H1 (cell line): ENCODE results near the gene ARHGEF16. TPM values are rescaled to one million over a fixed set of nuclear protein-coding genes. Genes with fewer than 3 reads are reported as not detected.

Experiments
- CTCF ChIA-PET: fragments of 300-600 bp; sonication (Branson Sonifier 250); formaldehyde crosslinking; loops from one replicate; lab custom pipeline; 2021; ENCODE audit not compliant: partially characterized antibody; lab: Charles Lee
- POLR2A ChIA-PET: fragments of 300-600 bp; sonication (Branson Sonifier 250); formaldehyde crosslinking; loops from one replicate; lab custom pipeline; 2021; ENCODE audit warnings: inconsistent platforms; ENCODE audit not compliant: partially characterized antibody; lab: Charles Lee
- DNase-seq, 2 experiments: peaks; one replicate each; pipeline versions ENCODE4 v3.0.0 to v3.0.0-alpha.2; 2010 to 2022; ENCODE audit warnings: low spot score in 2 of 2, low read depth in 1 of 2, mixed read lengths in 1 of 2
- FAIRE-seq: peaks from 2 replicates; lab custom pipeline; 2011; peaks lifted over from hg19 to GRCh38; lab: Jason Lieb, UNC
- H2AFZ ChIP-seq: 2 replicates; pipeline ENCODE4 v1.8.1; 2012; ENCODE audit warnings: low read length, inconsistent platforms
- H2AK5ac ChIP-seq: 2 replicates; pipeline ENCODE4 v1.6.1; 2013; ENCODE audit warnings: low read depth, low read length
- H2BK120ac ChIP-seq: replicated peaks from 2 replicates; pipeline ENCODE3; 2013; ENCODE audit warnings: low read depth, low read length, inconsistent platforms
- H2BK12ac ChIP-seq: 2 replicates; pipeline ENCODE4 v1.6.1; 2013; ENCODE audit warnings: low read depth, low read length
- H2BK15ac ChIP-seq: 2 replicates; pipeline ENCODE4 v1.6.1; 2013; ENCODE audit warnings: low read length
- H2BK20ac ChIP-seq: 2 replicates; pipeline ENCODE4 v1.6.1; 2013; ENCODE audit warnings: low read length
- H2BK5ac ChIP-seq: 2 replicates; pipeline ENCODE4 v1.6.1; 2013; ENCODE audit warnings: low read depth, low read length
- H3K14ac ChIP-seq: 2 replicates; pipeline ENCODE4 v1.6.1; 2013; ENCODE audit warnings: inconsistent platforms; ENCODE audit not compliant: insufficient read length
- H3K18ac ChIP-seq: 2 replicates; pipeline ENCODE4 v1.6.1; 2013; ENCODE audit warnings: low read length; ENCODE audit errors: extremely low read depth
- H3K23ac ChIP-seq: 2 replicates; pipeline ENCODE4 v1.6.1; 2013; ENCODE audit warnings: inconsistent platforms; ENCODE audit not compliant: insufficient read length
- H3K23me2 ChIP-seq: 2 replicates; pipeline ENCODE4 v1.6.1; 2013; ENCODE audit warnings: low read depth, low read length
- H3K27ac ChIP-seq: 2 replicates; pipeline ENCODE4 v1.6.1; 2011; ENCODE audit warnings: low read depth, low read length, inconsistent platforms
- H3K27me3 ChIP-seq, 4 experiments: replicated peaks in 1 of 4; 1 replicate in 1 of 4; 2 replicates in 3 of 4; pipeline versions ENCODE4 v1.6.1 to v1.8.1; 2011 to 2013; ENCODE audit warnings: low read length in 3 of 4, mild to moderate bottlenecking in 3 of 4, inconsistent platforms in 2 of 4, mixed read lengths in 2 of 4, moderate library complexity in 1 of 4; ENCODE audit not compliant: control insufficient read depth in 3 of 4, insufficient read depth in 3 of 4; ENCODE audit errors: extremely low read depth in 1 of 4
- H3K36me3 ChIP-seq, 4 experiments: 2 replicates each; pipeline versions ENCODE4 v1.6.1 to v1.8.1; 2011 to 2013; ENCODE audit warnings: mild to moderate bottlenecking in 4 of 4, low read length in 3 of 4, moderate library complexity in 2 of 4, control low read depth in 1 of 4, inconsistent platforms in 1 of 4; ENCODE audit not compliant: insufficient read depth in 4 of 4, control insufficient read depth in 2 of 4
- H3K4ac ChIP-seq: replicated peaks from 2 replicates; pipeline ENCODE3; 2013; ENCODE audit warnings: low read length, low read depth, mixed read lengths, inconsistent platforms; ENCODE audit not compliant: insufficient read length
- H3K4me1 ChIP-seq, 4 experiments: replicated peaks in 1 of 4; 1 replicate in 1 of 4; 2 replicates in 3 of 4; pipeline versions ENCODE4 v1.6.1 to v1.8.1; 2011 to 2013; ENCODE audit warnings: low read length in 3 of 4, inconsistent platforms in 2 of 4, mixed read lengths in 1 of 4; ENCODE audit not compliant: insufficient read depth in 4 of 4, control insufficient read depth in 3 of 4
- H3K4me2 ChIP-seq, 2 experiments: 2 replicates each; pipeline versions ENCODE4 v1.6.1 to v1.8.1; 2011 to 2013; ENCODE audit warnings: low read depth in 2 of 2, low read length in 2 of 2, control low read depth in 1 of 2, inconsistent platforms in 1 of 2, mild to moderate bottlenecking in 1 of 2; ENCODE audit not compliant: insufficient read depth in 1 of 2
- H3K4me3 ChIP-seq, 4 experiments: fragments of 200-600, 300-600 bp in 1 of 4; sonication (generic), shearing (Covaris generic), sonication (Bioruptor Twin) in 1 of 4; 2 replicates each; pipeline versions ENCODE4 v1.5.1 to v1.8.1; 2011 to 2016; ENCODE audit warnings: low read length in 4 of 4, low read depth in 3 of 4, control low read depth in 2 of 4, inconsistent platforms in 2 of 4, mild to moderate bottlenecking in 2 of 4, mixed read lengths in 1 of 4, moderate library complexity in 1 of 4; ENCODE audit not compliant: insufficient read depth in 2 of 4; ENCODE audit errors: extremely low read depth in 1 of 4
- H3K56ac ChIP-seq: replicated peaks from 2 replicates; pipeline ENCODE3; 2013; ENCODE audit warnings: low read depth, mild to moderate bottlenecking, mixed read lengths, low read length, inconsistent platforms; ENCODE audit not compliant: insufficient read length
- H3K79me1 ChIP-seq: 2 replicates; pipeline ENCODE4 v1.6.1; 2013; ENCODE audit warnings: low read depth, low read length, control low read depth
- H3K79me2 ChIP-seq, 2 experiments: 2 replicates each; pipeline versions ENCODE4 v1.6.1 to v1.8.1; 2012 to 2013; ENCODE audit warnings: low read length in 2 of 2, mild to moderate bottlenecking in 2 of 2, inconsistent platforms in 1 of 2; ENCODE audit not compliant: insufficient read depth in 2 of 2, control insufficient read depth in 1 of 2
- H3K9ac ChIP-seq, 4 experiments: replicated peaks in 1 of 4; 1 replicate in 1 of 4; 2 replicates in 3 of 4; pipeline versions ENCODE4 v1.6.1 to v1.8.1; 2011 to 2013; ENCODE audit warnings: low read depth in 3 of 4, low read length in 3 of 4, control low read depth in 2 of 4, mild to moderate bottlenecking in 2 of 4, moderate library complexity in 2 of 4, inconsistent platforms in 1 of 4; ENCODE audit errors: extremely low read depth in 1 of 4
- H3K9me3 ChIP-seq, 2 experiments: 2 replicates each; pipeline versions ENCODE4 v1.6.1 to v1.8.1; 2012 to 2013; ENCODE audit warnings: mild to moderate bottlenecking in 2 of 2, moderate library complexity in 2 of 2, control low read depth in 1 of 2, inconsistent platforms in 1 of 2, low read depth in 1 of 2, low read length in 1 of 2, mixed read lengths in 1 of 2; ENCODE audit not compliant: insufficient read depth in 2 of 2
- H4K20me1 ChIP-seq, 2 experiments: replicated peaks in 1 of 2; 2 replicates each; pipeline versions ENCODE3 to v1.8.1; 2011 to 2013; ENCODE audit warnings: inconsistent platforms in 2 of 2, low read length in 2 of 2, mild to moderate bottlenecking in 1 of 2; ENCODE audit not compliant: insufficient read depth in 2 of 2, control insufficient read depth in 1 of 2
- H4K5ac ChIP-seq: 2 replicates; pipeline ENCODE4 v1.6.1; 2013; ENCODE audit warnings: low read length, low read depth, mixed read lengths, inconsistent platforms; ENCODE audit not compliant: insufficient read length
- H4K8ac ChIP-seq: 2 replicates; pipeline ENCODE4 v1.8.0; 2013; ENCODE audit warnings: mild to moderate bottlenecking, moderate library complexity, low read length, inconsistent platforms; ENCODE audit not compliant: insufficient read depth; ENCODE audit errors: extremely low read depth
- H4K91ac ChIP-seq: replicated peaks from 2 replicates; pipeline ENCODE3; 2013; ENCODE audit warnings: low read length, mixed read lengths, inconsistent platforms; ENCODE audit not compliant: insufficient read length
- CHD1 ChIP-seq: IDR thresholded peaks from 2 replicates; pipeline ENCODE4 v1.6.1; 2012; ENCODE audit warnings: low read depth, low read length, improper control_type of control experiment
- CTBP2 ChIP-seq: IDR thresholded peaks from 2 replicates; pipeline ENCODE4 v1.7.0; 2011; ENCODE audit warnings: borderline replicate concordance, mild to moderate bottlenecking, moderate library complexity, mixed read lengths, low read length; ENCODE audit not compliant: insufficient read depth, insufficient read length
- EP300 ChIP-seq, 2 experiments: IDR thresholded peaks; 1 replicate in 1 of 2; 2 replicates in 1 of 2; pipeline ENCODE4 v1.6.1; 2011 to 2012; ENCODE audit warnings: low read depth in 2 of 2, low read length in 2 of 2, mild to moderate bottlenecking in 2 of 2, borderline replicate concordance in 1 of 2, inconsistent platforms in 1 of 2, moderate library complexity in 1 of 2
- EZH2 ChIP-seq: fragments of 200-600 bp; sonication (generic); IDR thresholded peaks from 2 replicates; pipeline ENCODE4 v1.7.1; 2012; ENCODE audit warnings: low read depth, mild to moderate bottlenecking, moderate library complexity, low read length, inconsistent platforms; ENCODE audit not compliant: severe bottlenecking
- GABPA ChIP-seq: IDR thresholded peaks from 2 replicates; pipeline ENCODE4 v1.6.1; 2011; ENCODE audit warnings: mild to moderate bottlenecking, low read length, moderate library complexity, borderline replicate concordance; ENCODE audit not compliant: insufficient read depth
- JUN ChIP-seq: IDR thresholded peaks from 2 replicates; pipeline ENCODE4 v1.6.1; 2011; ENCODE audit warnings: low read depth, mild to moderate bottlenecking, improper control_type of control experiment, low read length
- KDM5A ChIP-seq: fragments of 200-600 bp; IDR thresholded peaks from 2 replicates; pipeline ENCODE4 v1.7.1; 2012; ENCODE audit warnings: mild to moderate bottlenecking, low read length, inconsistent platforms, mixed read lengths
- MAFK ChIP-seq: IDR thresholded peaks from 2 replicates; pipeline ENCODE4 v1.6.1; 2012; ENCODE audit warnings: low read depth, mild to moderate bottlenecking, improper control_type of control experiment, low read length
- POLR2AphosphoS5 ChIP-seq: IDR thresholded peaks from 2 replicates; pipeline ENCODE4 v1.6.1; 2011; ENCODE audit warnings: low read depth, low read length
- SP1 ChIP-seq: IDR thresholded peaks from 2 replicates; pipeline ENCODE4 v1.6.1; 2011; ENCODE audit warnings: low read depth, low read length
- SRF ChIP-seq: IDR thresholded peaks from 2 replicates; pipeline ENCODE4 v1.6.1; 2011; ENCODE audit warnings: mild to moderate bottlenecking, low read depth, low read length, moderate library complexity
- WGBS, 2 experiments: shearing (Covaris generic) in 1 of 2; methylation state at CpG; one replicate each; pipeline versions ENCODE4 v1.1.6 to v1.1.7; 2013 to 2015; ENCODE audit warnings: low lambda C conversion rate in 2 of 2, mixed read lengths in 2 of 2, inconsistent platforms in 1 of 2, low coverage in 1 of 2, missing lambda C conversion rate in 1 of 2; ENCODE audit not compliant: insufficient replicate concordance in 2 of 2, insufficient coverage in 1 of 2, insufficient read length in 1 of 2; ENCODE audit errors: extremely low coverage in 1 of 2, missing lambda C conversion rate in 1 of 2; 5-methylcytosine and 5-hydroxymethylcytosine counted together
- polyA plus RNA-seq, 7 experiments: library from polyadenylated mRNA; depleted of rRNA in 3 of 7; stranded (reverse) in 5 of 7; unstranded in 2 of 7; fragments of >200 nt in 5 of 7; fragments of 200-250 nt in 2 of 7; gene quantifications; 1 replicate in 5 of 7; 2 replicates in 1 of 7; 4 replicates in 1 of 7; pipeline versions ENCODE4 v1.2.1 to v1.2.3, GENCODE V29; 2011 to 2013; ENCODE audit warnings: missing spikeins in 2 of 7, mixed read lengths in 2 of 7
- total RNA-seq: library from RNA; stranded (reverse); fragmentation: NEBNext Ultra II Directional; extraction: Animal tissue kit (Norgen Biotek cat#: 25700); gene quantifications from 2 replicates; pipeline ENCODE4 v1.2.1, GENCODE V29; 2021

Gene ARHGEF16
- total and polyA plus RNA-seq, 2 of the 8 experiments (the other 6 are each of a cell fraction or from before 2014, with no cell fraction given): 18.3 to 20.7 TPM

DNA sequence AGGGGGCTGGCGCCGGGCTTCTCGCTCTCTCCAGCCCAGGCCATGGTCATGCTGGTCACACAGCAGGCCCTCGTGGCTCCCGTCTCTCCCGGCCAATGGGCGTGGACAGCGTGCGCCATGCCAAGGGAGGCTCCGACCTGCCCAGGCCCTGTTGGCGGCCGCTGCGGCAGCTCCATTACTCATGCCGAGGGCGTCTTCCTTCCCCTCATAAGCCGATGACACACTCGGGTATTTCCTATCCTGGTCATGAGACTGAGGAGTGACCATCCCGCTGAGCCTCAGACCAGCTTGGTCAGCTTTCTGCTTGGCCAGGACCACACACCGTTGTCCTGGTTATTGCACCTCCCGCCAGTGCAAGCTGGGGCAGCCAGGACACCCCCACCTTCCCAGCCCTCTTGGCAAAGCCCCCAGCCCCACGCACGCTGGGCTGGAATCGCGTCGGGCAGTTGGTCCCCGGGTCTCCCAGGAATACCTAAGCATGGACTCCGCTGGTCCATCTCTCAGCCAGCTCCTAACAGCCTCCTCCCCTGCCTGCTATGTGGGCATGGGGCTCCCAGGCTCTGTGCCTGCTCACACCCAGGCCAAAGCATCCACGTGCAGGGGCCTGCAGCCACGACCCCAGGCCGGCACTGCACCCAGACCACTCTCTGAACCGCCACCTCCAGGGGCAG, 49.8 kb downstream of the ARHGEF16 start:
- CTCF ChIA-PET: interaction anchor here (0.5 to 2.8 kb wide), 13 partner anchors 11 to 116 kb away, joined by 3 to 12 read pairs (median 4); no protein-coding TSS in a partner anchor
- Histone ChIP-seq H4K5ac (no peak overlapping the region), H2BK12ac (no peak overlapping the region), H3K4ac (no peak overlapping the region), H2BK120ac (no peak overlapping the region), H2AK5ac (no peak overlapping the region), H2BK15ac (no peak overlapping the region), H4K8ac (no peak overlapping the region), H2BK5ac (no peak overlapping the region), H3K4me2 (no peak overlapping the region), H3K14ac (no peak overlapping the region), H2AFZ (no peak overlapping the region), H3K23me2 (no peaks in the 10 kb centered on the region), H3K79me1 (no peaks in the 10 kb centered on the region; the same call in 1 of the 2 replicates), H3K4me3 (no peak overlapping the region), H4K20me1 (peaks cover 0 to 23% of the 10 kb centered on the region in 2 experiments), H3K27ac (no peak overlapping the region), H3K4me1 (no peaks in the 10 kb centered on the region), H4K91ac (no peak overlapping the region), H3K9ac (no peak overlapping the region), H3K27me3 (no peaks in the 10 kb centered on the region), H3K18ac (no peak overlapping the region), H3K9me3 (no peaks in the 10 kb centered on the region), H3K56ac (no peak overlapping the region), H2BK20ac (no peak overlapping the region), H3K79me2 (no peaks in the 10 kb centered on the region), H3K36me3 (no peaks in the 10 kb centered on the region), H3K23ac (no peak overlapping the region)
- DNase-seq (no peak), FAIRE-seq (no peak)
- POLR2A ChIA-PET: no interaction called here
- WGBS, 2 experiments: 91% methylated on average over 19 of the region's 31 CpGs; no CpG with 5 or more reads in 1 of the 2 experiments
- no peak for TF ChIP-seq GABPA
- TF ChIP-seq POLR2AphosphoS5: no peak
- no peak for TF ChIP-seq SRF
- TF ChIP-seq CTBP2: no peak
- no peak for TF ChIP-seq EP300 (IDR thresholded peaks at IDR 0.05; ENCODE audit: borderline replicate concordance in 1 of 2, low read depth in 2 of 2, low read length in 2 of 2)
- no peak for TF ChIP-seq MAFK
- no peak for TF ChIP-seq CHD1
- no peak for TF ChIP-seq KDM5A
- no peak for TF ChIP-seq EZH2
- TF ChIP-seq SP1: no peak
- TF ChIP-seq JUN: no peak
